CD4-positive, alpha-beta T cell treated with Interleukin-15 for 1 hour (primary cell): ENCODE data around the gene IGF1R.

ENCODE experiments used
- DNase-seq: peaks from one replicate; pipeline ENCODE4 v3.0.0-alpha.2; 2020

IGF1R gene

GRCh38 chr15:98927022-98927421, 278.7 kb downstream of the IGF1R start:
- no peak for DNase-seq

GRCh38 chr15:98927996-98928395, 279.7 kb downstream of the IGF1R start:
- DNase-seq, result no peak

DNA sequence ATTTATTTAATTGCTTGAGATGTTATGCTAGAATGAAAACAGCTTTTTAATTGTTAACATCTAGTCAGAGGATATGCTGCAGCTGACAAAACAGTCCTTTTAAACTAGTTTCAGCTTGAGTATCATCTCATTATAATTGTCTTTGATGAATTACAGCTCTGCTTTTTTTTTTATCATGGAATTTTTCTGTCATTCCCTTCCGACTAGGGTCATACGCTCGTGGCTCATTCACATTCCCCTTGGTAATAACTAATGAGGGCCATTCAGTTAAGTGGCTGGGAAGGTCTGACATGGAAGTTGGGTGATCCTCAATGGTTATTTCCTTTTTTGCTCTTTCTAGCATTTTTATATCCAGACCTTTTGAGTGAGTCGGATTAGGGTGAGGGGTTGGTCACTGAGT, 282.2 kb downstream of the IGF1R start:
- DNase-seq, result no peak

- no peak for DNase-seq
Observed at GRCh38 chr15:98931004-98931403, 282.7 kb downstream of the IGF1R start.

GRCh38 chr15:98933406-98933805, 285.1 kb downstream of the IGF1R start:
- no peak for DNase-seq

- DNase-seq, result no peak
Observed at GRCh38 chr15:98935736-98936135, 287.4 kb downstream of the IGF1R start.

- no peak for DNase-seq
Observed at GRCh38 chr15:98937413-98938104, 289.2 kb downstream of the IGF1R start.

- DNase-seq, result no peak
Observed at GRCh38 chr15:98938105-98938417, 289.7 kb downstream of the IGF1R start.

DNA sequence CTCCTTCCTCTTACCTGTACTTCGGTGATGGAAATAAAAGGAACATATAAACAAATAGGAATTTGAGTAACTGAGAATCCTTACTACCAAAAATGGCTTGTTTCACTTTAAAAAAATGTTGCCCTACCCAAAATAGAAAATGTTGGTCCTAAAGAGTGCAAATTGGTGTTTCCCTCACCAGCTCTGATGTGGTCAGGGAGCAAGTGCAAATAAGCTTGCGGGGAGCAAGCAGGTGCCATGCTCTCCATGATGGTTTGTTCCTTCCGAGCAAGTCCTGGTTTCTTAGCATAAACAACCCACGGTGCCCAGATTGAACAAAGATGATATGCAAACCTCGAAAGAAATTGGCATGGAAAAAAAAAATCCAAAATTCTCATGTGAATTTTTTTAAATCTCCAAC, 290.5 kb downstream of the IGF1R start:
- DNase-seq, result no peak

GRCh38 chr15:98939311-98940080, 291.2 kb downstream of the IGF1R start:
- DNase-seq, result no peak

DNA sequence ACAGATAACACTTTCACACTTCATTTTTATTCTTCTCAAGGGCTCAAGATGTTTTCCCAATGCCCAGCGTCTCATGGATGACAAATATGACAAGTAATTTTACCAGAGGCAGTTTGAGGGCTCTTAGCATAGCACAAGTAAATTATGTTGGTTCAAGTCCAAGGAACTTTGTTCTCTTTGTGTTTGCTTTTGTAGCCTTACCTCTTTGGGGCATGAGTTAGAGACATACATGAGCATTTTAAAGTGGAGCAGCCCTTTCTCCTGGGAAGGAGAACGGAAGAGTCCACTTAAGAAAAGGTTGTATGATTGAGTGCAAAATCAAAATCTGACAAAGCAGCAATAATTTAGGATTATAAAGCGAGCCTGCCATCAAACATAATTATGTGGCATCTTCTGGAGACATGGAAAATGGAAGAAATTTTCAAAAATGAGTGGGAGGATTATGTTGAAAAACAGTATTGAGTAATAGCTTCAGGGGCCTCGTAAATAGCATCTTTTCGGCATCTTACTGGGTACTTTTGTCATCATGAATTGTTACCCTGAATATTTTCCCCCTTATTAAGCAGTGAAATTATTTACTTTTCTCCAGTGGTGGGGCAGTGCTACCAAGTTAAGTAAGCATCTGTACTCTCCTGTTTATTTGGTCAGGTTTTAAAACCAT, 293.4 kb downstream of the IGF1R start:
- no peak for DNase-seq

- DNase-seq, result no peak
Observed at GRCh38 chr15:98942431-98942830, 294.1 kb downstream of the IGF1R start.

- no peak for DNase-seq
Observed at GRCh38 chr15:98943051-98943508, 294.7 kb downstream of the IGF1R start.

- DNase-seq, result no peak
Observed at GRCh38 chr15:98943601-98944151, 295.3 kb downstream of the IGF1R start.

DNA sequence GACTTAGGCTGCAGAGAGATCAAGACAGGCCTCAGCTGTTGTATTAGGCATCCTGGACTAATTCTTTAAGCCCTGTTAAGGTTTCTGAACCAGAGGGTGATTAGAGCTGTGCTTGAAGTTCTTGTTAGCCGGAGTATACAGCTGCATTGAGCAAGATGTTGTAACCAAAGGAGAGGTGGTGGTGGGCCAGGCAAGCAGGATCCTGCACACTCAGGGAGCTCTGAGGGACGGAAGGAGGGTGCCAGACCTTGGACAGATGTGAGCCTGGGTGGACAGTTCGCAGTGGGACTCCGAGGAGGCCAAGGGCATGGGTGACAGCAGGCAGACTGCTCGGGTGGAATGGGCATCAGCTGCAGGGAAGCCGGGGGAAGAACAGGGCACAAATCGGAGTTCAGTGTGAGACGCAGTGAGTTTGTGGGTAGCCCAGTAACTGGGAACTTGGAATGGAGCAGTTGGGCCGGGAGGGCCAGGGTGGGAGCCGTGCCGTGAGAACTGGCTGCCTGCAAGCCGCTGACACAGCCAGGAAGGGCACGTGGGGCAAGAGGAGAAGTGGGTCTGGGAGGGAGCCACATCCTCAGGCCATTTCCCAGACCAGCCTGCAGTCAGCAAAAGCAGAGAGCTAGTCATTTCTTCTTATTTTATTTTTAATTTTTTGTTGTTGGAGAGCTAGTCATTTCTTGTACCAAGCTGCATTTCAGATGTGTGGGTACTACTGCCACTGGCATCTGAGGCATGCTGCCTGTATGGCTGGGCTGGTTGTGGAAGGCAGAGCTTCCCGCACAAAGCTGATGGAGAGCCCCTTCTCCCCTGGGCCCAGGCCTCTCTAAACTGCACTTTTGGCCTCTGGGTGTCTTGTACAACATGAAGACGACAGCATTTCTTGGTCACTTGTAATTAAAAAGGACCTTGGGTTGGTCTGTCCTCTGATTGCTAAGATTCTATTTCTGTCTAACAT, 298.2 kb downstream of the IGF1R start:
- DNase-seq, result no peak

DNA sequence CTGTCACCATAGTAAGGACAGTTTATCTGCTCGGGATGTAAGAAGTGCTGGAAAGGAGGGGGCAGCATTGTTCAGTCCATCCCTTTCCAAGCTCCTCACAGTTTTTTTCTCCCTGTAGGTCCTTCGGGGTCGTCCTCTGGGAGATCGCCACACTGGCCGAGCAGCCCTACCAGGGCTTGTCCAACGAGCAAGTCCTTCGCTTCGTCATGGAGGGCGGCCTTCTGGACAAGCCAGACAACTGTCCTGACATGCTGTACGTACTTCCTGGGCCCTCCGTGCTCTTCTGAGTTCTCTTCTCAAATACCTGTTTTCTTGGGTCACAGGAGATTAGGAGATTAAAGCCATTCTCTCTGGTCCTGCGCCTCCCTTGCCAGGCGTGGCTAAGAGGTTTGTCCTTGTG, 300.1 kb downstream of the IGF1R start:
- no peak for DNase-seq

DNA sequence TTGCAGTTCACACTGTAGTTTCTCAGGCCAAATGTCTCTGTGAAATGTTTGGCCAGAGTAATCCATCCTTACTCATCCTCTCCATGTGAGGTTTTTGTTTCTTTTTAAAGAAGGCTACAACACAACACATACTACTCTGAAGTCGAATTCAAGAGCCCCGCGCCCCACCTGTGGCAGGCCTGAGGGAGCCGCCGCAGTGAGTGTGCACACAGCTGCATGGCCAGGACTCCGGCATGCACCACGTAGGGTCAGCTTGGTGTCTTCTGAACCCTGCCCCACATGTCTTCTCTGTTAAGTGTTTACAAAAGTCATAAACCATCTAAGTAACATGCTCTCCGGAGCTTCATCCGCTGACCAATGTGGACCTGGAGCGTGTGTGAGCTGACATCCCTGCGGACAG, 300.6 kb downstream of the IGF1R start:
- DNase-seq, result no peak

- DNase-seq, result no peak
Observed at GRCh38 chr15:98949624-98950023, 301.3 kb downstream of the IGF1R start.

DNA sequence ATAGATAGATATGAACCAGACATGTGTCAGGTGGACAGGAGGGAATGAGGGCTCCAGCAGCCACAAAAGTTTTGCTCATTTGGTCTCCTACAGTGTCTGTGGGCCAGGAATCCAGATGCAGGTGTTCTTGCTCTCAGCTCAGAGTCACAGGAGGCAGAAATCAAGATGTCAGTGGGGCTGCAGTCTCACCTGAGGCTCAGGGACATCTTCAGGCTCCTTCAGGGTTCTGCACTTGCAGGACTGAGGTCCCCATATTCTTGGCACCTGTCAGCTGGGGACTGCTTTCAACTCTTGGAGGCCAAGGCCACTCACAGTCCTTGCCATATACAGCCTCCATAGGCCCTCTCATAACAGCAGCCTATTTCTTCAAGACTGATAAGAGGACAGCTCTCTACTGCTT, 301.9 kb downstream of the IGF1R start:
- DNase-seq, result no peak

DNA sequence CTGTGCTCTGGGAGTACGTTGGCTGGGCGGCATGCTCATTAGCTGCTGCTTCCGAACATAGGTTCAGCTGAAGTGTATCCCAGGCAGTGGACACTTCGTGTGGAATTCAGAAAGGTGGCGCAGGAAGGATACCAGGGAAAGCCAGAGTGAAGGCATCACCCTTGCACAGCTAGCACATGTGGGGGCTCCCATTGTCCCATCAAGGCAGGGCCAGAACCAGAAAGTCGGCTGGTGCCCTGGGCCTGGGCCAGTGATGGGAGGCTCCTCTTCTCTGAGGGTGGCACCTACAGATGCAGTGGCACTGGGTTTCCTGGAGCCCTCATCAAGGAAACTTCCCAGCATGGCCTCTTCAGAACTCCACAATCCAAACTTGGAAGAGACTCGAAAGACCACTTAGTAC, 302.7 kb downstream of the IGF1R start:
- no peak for DNase-seq

DNA sequence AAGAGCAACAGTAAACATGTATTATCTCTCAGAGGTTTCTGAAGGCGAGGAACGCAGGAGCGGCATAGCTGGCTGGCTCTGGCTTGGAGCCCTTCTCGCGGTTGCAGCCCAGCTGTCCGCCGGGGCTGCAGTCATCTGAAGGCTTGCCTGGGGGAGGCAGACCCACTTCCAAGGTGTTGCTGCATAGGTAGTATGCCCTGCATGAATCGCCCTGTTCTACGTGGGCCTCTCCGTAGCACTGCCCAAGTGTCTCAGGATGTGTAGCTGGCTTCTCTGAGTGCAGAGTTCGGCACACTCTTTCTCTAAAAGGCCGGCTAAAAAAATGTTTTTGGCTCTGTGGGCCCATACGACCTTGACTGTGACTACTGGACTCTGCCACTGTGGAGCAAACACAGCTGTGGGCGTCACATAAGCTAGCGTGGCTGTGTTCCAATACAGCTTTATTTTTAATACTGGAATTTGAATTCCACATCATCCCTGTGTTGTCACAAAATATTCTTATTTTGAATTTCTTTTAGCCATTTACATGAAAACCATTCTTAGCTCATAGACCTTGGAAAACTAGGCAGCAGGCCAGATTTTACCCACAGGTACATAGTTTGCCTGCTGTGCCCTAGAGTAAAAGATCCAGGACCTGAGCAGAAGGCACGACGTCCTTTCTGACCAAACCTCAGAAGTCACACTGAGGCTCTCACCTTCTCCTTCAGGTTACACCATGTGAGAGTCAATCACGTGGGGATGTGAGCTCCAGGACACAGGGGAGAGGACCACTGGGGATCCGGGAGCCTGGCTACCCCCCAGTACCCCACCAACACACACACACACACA, 303.4 kb downstream of the IGF1R start:
- no peak for DNase-seq

DNA sequence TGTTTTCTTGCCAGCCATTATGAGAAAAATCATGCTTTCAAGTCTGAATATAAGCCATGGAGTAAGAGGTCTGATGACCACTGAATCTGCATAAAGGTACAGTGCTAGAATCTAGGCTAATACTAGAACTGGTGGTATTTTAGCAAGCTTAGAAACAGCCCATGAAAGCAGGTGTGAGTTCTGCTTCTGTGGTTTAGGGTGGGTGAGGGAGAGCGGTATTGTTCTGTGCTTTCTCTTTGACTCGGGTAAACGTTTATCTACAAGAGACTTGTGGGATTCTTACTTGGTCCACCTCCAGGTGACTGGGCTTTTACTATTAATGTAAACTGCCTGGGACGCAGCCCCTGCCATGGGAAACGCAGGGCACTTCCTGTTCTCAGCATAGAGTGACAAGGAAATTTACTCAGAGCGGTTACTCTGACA, 304.1 kb downstream of the IGF1R start:
- DNase-seq, result no peak
